H9 (cell line): ENCODE measurements around the gene MAP3K2. TPM values are rescaled to one million over a fixed set of nuclear protein-coding genes. Genes with fewer than 3 reads are reported as not detected.

Source experiments
- DNase-seq: peaks from one replicate; pipeline ENCODE4 v3.0.0-alpha.2; 2017
- H2AFZ ChIP-seq: one replicate; pipeline ENCODE4 v1.6.1; 2013; ENCODE audit warnings: mild to moderate bottlenecking, low read length, control low read depth, moderate library complexity
- H2AK5ac ChIP-seq: 2 replicates; pipeline ENCODE4 v1.6.1; 2013; ENCODE audit warnings: low read length, control low read depth, mixed read lengths; ENCODE audit not compliant: insufficient read length
- H2BK120ac ChIP-seq: one replicate; pipeline ENCODE4 v1.6.1; 2013; ENCODE audit warnings: low read depth, mild to moderate bottlenecking, low read length, control low read depth, inconsistent platforms; ENCODE audit not compliant: poor library complexity, severe bottlenecking
- H2BK12ac ChIP-seq: 2 replicates; pipeline ENCODE4 v1.6.1; 2013; ENCODE audit warnings: low read length, control low read depth, mixed read lengths, low read depth; ENCODE audit not compliant: insufficient read length
- H2BK15ac ChIP-seq: 2 replicates; pipeline ENCODE4 v1.6.1; 2013; ENCODE audit warnings: low read depth, low read length, control low read depth
- H2BK20ac ChIP-seq: one replicate; pipeline ENCODE4 v1.6.1; 2013; ENCODE audit warnings: low read depth, mild to moderate bottlenecking, low read length, control low read depth, inconsistent platforms; ENCODE audit not compliant: poor library complexity, severe bottlenecking
- H2BK5ac ChIP-seq: 2 replicates; pipeline ENCODE4 v1.6.1; 2013; ENCODE audit warnings: low read length, control low read depth, mixed read lengths; ENCODE audit not compliant: insufficient read length
- H3K14ac ChIP-seq: 2 replicates; pipeline ENCODE4 v1.6.1; 2013; ENCODE audit warnings: low read length, control low read depth; ENCODE audit not compliant: insufficient read depth
- H3K18ac ChIP-seq: 2 replicates; pipeline ENCODE4 v1.6.1; 2013; ENCODE audit warnings: low read depth, mild to moderate bottlenecking, mixed read lengths, low read length, control low read depth; ENCODE audit not compliant: insufficient read length
- H3K23ac ChIP-seq: 2 replicates; pipeline ENCODE4 v1.6.1; 2013; ENCODE audit warnings: low read length, control low read depth, mixed read lengths, low read depth; ENCODE audit not compliant: insufficient read length
- H3K23me2 ChIP-seq: 2 replicates; pipeline ENCODE4 v1.6.1; 2013; ENCODE audit warnings: low read depth, mild to moderate bottlenecking, mixed read lengths, low read length, control low read depth; ENCODE audit not compliant: insufficient read length, poor library complexity, severe bottlenecking
- H3K27ac ChIP-seq: 2 replicates; pipeline ENCODE4 v1.5.1; 2013; ENCODE audit warnings: low read length, control low read depth, mixed read lengths, low read depth; ENCODE audit not compliant: insufficient read length
- H3K27me3 ChIP-seq: 2 replicates; pipeline ENCODE4 v1.6.1; 2013; ENCODE audit warnings: low read length, control low read depth, inconsistent platforms; ENCODE audit not compliant: insufficient read depth
- H3K4ac ChIP-seq: 2 replicates; pipeline ENCODE4 v1.6.1; 2013; ENCODE audit warnings: low read depth, mild to moderate bottlenecking, control low read depth, inconsistent platforms, low read length, moderate library complexity
- H3K4me1 ChIP-seq: 2 replicates; pipeline ENCODE4 v1.6.1; 2013; ENCODE audit warnings: low read length, control low read depth, inconsistent platforms; ENCODE audit not compliant: insufficient read depth
- H3K4me2 ChIP-seq: 2 replicates; pipeline ENCODE4 v1.6.1; 2013; ENCODE audit warnings: low read length, control low read depth, mixed read lengths; ENCODE audit not compliant: insufficient read length, insufficient read depth
- H3K56ac ChIP-seq: 2 replicates; pipeline ENCODE4 v1.6.1; 2013; ENCODE audit warnings: low read depth, mild to moderate bottlenecking, mixed read lengths, low read length, control low read depth; ENCODE audit not compliant: insufficient read length
- H3K79me1 ChIP-seq: 2 replicates; pipeline ENCODE4 v1.6.1; 2013; ENCODE audit warnings: low read depth, mild to moderate bottlenecking, moderate library complexity, low read length, control low read depth, inconsistent platforms; ENCODE audit not compliant: insufficient read depth, poor library complexity, severe bottlenecking
- H3K79me2 ChIP-seq: 2 replicates; pipeline ENCODE4 v1.6.1; 2013; ENCODE audit warnings: low read length, control low read depth, inconsistent platforms; ENCODE audit not compliant: insufficient read depth
- H3K9ac ChIP-seq: 2 replicates; pipeline ENCODE4 v1.6.1; 2013; ENCODE audit warnings: low read length, control low read depth, mixed read lengths; ENCODE audit not compliant: insufficient read length; ENCODE audit errors: extremely low read depth
- H3K9me3 ChIP-seq: one replicate; pipeline ENCODE4 v1.6.1; 2013; ENCODE audit warnings: low read depth, low read length, inconsistent platforms; ENCODE audit not compliant: control insufficient read depth
- H3T11ph ChIP-seq: one replicate; pipeline ENCODE4 v1.6.1; 2013; ENCODE audit warnings: mild to moderate bottlenecking, low read length, control low read depth, inconsistent platforms
- H4K20me1 ChIP-seq: one replicate; pipeline ENCODE4 v1.6.1; 2013; ENCODE audit not compliant: control insufficient read depth, insufficient read length, insufficient read depth
- H4K5ac ChIP-seq: 2 replicates; pipeline ENCODE4 v1.6.1; 2013; ENCODE audit warnings: low read depth, mild to moderate bottlenecking, mixed read lengths, low read length, control low read depth; ENCODE audit not compliant: insufficient read length
- H4K8ac ChIP-seq: replicated peaks from 2 replicates; pipeline ENCODE4 v1.6.1; 2013; ENCODE audit warnings: low read length, control low read depth, mixed read lengths, low read depth; ENCODE audit not compliant: insufficient read length
- H4K91ac ChIP-seq: 2 replicates; pipeline ENCODE4 v1.6.1; 2013; ENCODE audit warnings: low read depth, mild to moderate bottlenecking, moderate library complexity, mixed read lengths, low read length, control low read depth; ENCODE audit not compliant: insufficient read length
- H3K27ac Mint-ChIP-seq, 3 experiments: 2 replicates in 2 of 3; 3 replicates in 1 of 3; pipeline ENCODE4 v1.8.0; 2020 to 2021; ENCODE audit warnings: mixed read lengths in 3 of 3, mild to moderate bottlenecking in 1 of 3, moderate library complexity in 1 of 3
- H3K27me3 Mint-ChIP-seq: 2 replicates; pipeline ENCODE4 v1.8.0; 2021; ENCODE audit warnings: low read depth, mild to moderate bottlenecking, moderate library complexity, mixed read lengths
- H3K36me3 Mint-ChIP-seq, 3 experiments: 2 replicates in 2 of 3; 3 replicates in 1 of 3; pipeline ENCODE4 v1.8.0; 2020 to 2021; ENCODE audit warnings: low read depth in 3 of 3, mixed read lengths in 3 of 3; ENCODE audit not compliant: insufficient read depth in 1 of 3
- H3K4me1 Mint-ChIP-seq, 2 experiments: 2 replicates each; pipeline ENCODE4 v1.8.0; 2020; ENCODE audit warnings: mixed read lengths in 2 of 2
- H3K4me3 Mint-ChIP-seq, 2 experiments: 2 replicates in 1 of 2; 3 replicates in 1 of 2; pipeline ENCODE4 v1.8.0; 2020 to 2021; ENCODE audit warnings: mild to moderate bottlenecking in 2 of 2, mixed read lengths in 2 of 2, moderate library complexity in 1 of 2
- H3K9me3 Mint-ChIP-seq, 2 experiments: 2 replicates in 1 of 2; 3 replicates in 1 of 2; pipeline ENCODE4 v1.8.0; 2020; ENCODE audit warnings: mild to moderate bottlenecking in 2 of 2, mixed read lengths in 2 of 2, moderate library complexity in 1 of 2
- CTCF ChIP-seq: fragments of 200-600 bp; sonication (generic); conservative IDR thresholded peaks from 3 replicates; pipeline ENCODE4 v1.8.0; 2021; ENCODE audit warnings: antibody characterized with exemption, mild to moderate bottlenecking
- WGBS: extraction: QIAGEN DNeasy Blood & Tissue Kit; methylation state at CpG from one replicate; pipeline ENCODE4 v1.1.7; 2013; ENCODE audit warnings: missing lambda C conversion rate, low lambda C conversion rate, mixed read lengths; ENCODE audit not compliant: insufficient read length; ENCODE audit errors: extremely low coverage; 5-methylcytosine and 5-hydroxymethylcytosine counted together
- total RNA-seq: library from RNA; stranded (reverse); gene quantifications from 2 replicates; pipeline ENCODE4 v1.2.1, GENCODE V29; 2021

The MAP3K2 gene
- total RNA-seq, 1 experiment from 2014 or later = 25.8 TPM

GRCh38 chr2:127310980-127311379 is 76.8 kb downstream of the MAP3K2 start:
- H3K36me3 Mint-ChIP-seq = peaks cover 3 to 42% (median 26%) of the 10 kb centered on the region in 3 experiments; a peak in 5 of 7 replicates
- Histone ChIP-seq H3K79me2 (no peaks in the 10 kb centered on the region), H3K27ac (no peak overlapping the region), H2BK120ac (no peak overlapping the region), H2BK5ac (no peak overlapping the region), H2BK20ac (no peak overlapping the region), H3K23ac (no peak overlapping the region), H3K14ac (no peak overlapping the region), H3K23me2 (no peaks in the 10 kb centered on the region), H4K91ac (no peak overlapping the region), H3K4me1 (no peaks in the 10 kb centered on the region), H3K18ac (no peak overlapping the region), H2BK15ac (no peak overlapping the region), H2AFZ (no peak overlapping the region), H2BK12ac (no peak overlapping the region), H3K4ac (no peak overlapping the region), H3K9me3 (no peaks in the 10 kb centered on the region), H3K27me3 (no peaks in the 10 kb centered on the region; the same call in 1 of the 2 replicates), H2AK5ac (no peak overlapping the region), H3T11ph (no peak overlapping the region), H3K56ac (no peak overlapping the region), H4K20me1 (no peaks in the 10 kb centered on the region), H4K5ac (no peak overlapping the region), H4K8ac (no peak overlapping the region), H3K79me1 (no peaks in the 10 kb centered on the region), H3K4me2 (no peak overlapping the region), H3K9ac (no peak overlapping the region)
- no peaks in the 10 kb centered on the region for H3K27me3 Mint-ChIP-seq
- DNase-seq = no peak
- H3K4me1 Mint-ChIP-seq = no peaks in the 10 kb centered on the region
- no peaks in the 10 kb centered on the region for H3K9me3 Mint-ChIP-seq
- WGBS = no CpG with 5 or more reads among the region's 3 CpGs
- H3K4me3 Mint-ChIP-seq = no peak overlapping the region
- TF ChIP-seq CTCF = no peak
- H3K27ac Mint-ChIP-seq = no peak overlapping the region
